ENCODE results near the gene NRG3.

DNA sequence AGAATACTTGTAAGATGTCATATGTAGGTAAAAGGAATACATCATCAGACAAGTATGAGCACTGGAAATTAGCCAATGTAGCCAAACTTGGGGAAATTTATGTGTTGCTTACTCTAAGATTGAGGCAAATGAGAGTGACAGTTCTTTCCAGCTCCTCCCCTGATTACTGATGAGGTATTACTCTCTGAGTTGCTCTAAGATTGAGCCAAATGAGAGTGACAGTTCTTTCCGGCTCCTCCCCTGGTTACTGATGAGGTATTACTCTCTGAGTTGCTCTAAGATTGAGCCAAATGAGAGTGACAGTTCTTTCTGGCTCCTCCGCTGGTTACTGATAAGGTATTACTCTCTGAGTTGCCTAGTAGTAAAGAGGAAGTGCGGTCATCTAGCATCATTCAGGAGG is 435.8 kb downstream of the NRG3 start:
- TF ChIP-seq, protein P1, sequence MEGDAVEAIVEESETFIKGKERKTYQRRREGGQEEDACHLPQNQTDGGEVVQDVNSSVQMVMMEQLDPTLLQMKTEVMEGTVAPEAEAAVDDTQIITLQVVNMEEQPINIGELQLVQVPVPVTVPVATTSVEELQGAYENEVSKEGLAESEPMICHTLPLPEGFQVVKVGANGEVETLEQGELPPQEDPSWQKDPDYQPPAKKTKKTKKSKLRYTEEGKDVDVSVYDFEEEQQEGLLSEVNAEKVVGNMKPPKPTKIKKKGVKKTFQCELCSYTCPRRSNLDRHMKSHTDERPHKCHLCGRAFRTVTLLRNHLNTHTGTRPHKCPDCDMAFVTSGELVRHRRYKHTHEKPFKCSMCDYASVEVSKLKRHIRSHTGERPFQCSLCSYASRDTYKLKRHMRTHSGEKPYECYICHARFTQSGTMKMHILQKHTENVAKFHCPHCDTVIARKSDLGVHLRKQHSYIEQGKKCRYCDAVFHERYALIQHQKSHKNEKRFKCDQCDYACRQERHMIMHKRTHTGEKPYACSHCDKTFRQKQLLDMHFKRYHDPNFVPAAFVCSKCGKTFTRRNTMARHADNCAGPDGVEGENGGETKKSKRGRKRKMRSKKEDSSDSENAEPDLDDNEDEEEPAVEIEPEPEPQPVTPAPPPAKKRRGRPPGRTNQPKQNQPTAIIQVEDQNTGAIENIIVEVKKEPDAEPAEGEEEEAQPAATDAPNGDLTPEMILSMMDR (IDR thresholded peaks at IDR 0.05; ENCODE audit: low read depth, low read length, poor library complexity, severe bottlenecking) = no peak
- no peak for TF ChIP-seq EZH2phosphoT487 (IDR thresholded peaks at IDR 0.05; ENCODE audit: borderline replicate concordance, low read length)

Data from DOHH2 (cell line).